ENCODE results near the gene S100A3.

Gene S100A3

GRCh38 chr1:153515504-153516394 lies 33.3 kb downstream of the S100A3 start:
- no peak overlapping the region for H3K4me2 ChIP-seq (ENCODE audit: low read length)
- no peaks in the 10 kb centered on the region for H3K9me3 ChIP-seq (ENCODE audit: control insufficient read depth, low read length)
- H3K79me2 ChIP-seq = no peaks in the 10 kb centered on the region
- no peak for TF ChIP-seq CTCF (IDR thresholded peaks at IDR 0.05)
- H2AFZ ChIP-seq = no peak overlapping the region
- no peak overlapping the region for H3K9ac ChIP-seq
- H3K4me1 ChIP-seq = no peaks in the 10 kb centered on the region
- H3K4me3 ChIP-seq (ENCODE audit: low read depth, low read length) = no peak overlapping the region
- H3K36me3 ChIP-seq (ENCODE audit: control insufficient read depth, insufficient read depth, low read length) = no peaks in the 10 kb centered on the region
- H3K27me3 ChIP-seq (ENCODE audit: control insufficient read depth, insufficient read depth, low read length) = no peaks in the 10 kb centered on the region
- H3K27ac ChIP-seq = no peak overlapping the region

GRCh38 chr1:153513666-153514065 lies 35.4 kb downstream of the S100A3 start:
- Histone ChIP-seq H3K27me3 (ENCODE audit: control insufficient read depth, insufficient read depth, low read length) (no peaks in the 10 kb centered on the region), H3K9me3 (ENCODE audit: control insufficient read depth, low read length) (no peaks in the 10 kb centered on the region), H3K9ac (no peak overlapping the region), H3K36me3 (ENCODE audit: control insufficient read depth, insufficient read depth, low read length) (no peaks in the 10 kb centered on the region), H3K4me2 (ENCODE audit: low read length) (no peak overlapping the region), H3K4me1 (no peaks in the 10 kb centered on the region), H3K79me2 (no peaks in the 10 kb centered on the region), H2AFZ (no peak overlapping the region), H3K4me3 (ENCODE audit: low read depth, low read length) (no peak overlapping the region), H3K27ac (no peak overlapping the region)
- no peak for TF ChIP-seq CTCF (IDR thresholded peaks at IDR 0.05)

GRCh38 chr1:153513023-153513422 lies 36.0 kb downstream of the S100A3 start:
- H3K27me3 ChIP-seq (ENCODE audit: control insufficient read depth, insufficient read depth, low read length) = no peaks in the 10 kb centered on the region
- H3K9ac ChIP-seq = no peak overlapping the region
- H3K9me3 ChIP-seq (ENCODE audit: control insufficient read depth, low read length) = no peaks in the 10 kb centered on the region
- no peak for TF ChIP-seq CTCF (IDR thresholded peaks at IDR 0.05)
- no peaks in the 10 kb centered on the region for H3K4me1 ChIP-seq
- no peak overlapping the region for H3K27ac ChIP-seq
- no peak overlapping the region for H3K4me2 ChIP-seq (ENCODE audit: low read length)
- no peaks in the 10 kb centered on the region for H3K79me2 ChIP-seq
- H3K4me3 ChIP-seq (ENCODE audit: low read depth, low read length) = no peak overlapping the region
- no peaks in the 10 kb centered on the region for H3K36me3 ChIP-seq (ENCODE audit: control insufficient read depth, insufficient read depth, low read length)
- no peak overlapping the region for H2AFZ ChIP-seq

GRCh38 chr1:153510984-153511410 lies 38.1 kb downstream of the S100A3 start:
- no peaks in the 10 kb centered on the region for H3K79me2 ChIP-seq
- H3K27me3 ChIP-seq (ENCODE audit: control insufficient read depth, insufficient read depth, low read length) = no peaks in the 10 kb centered on the region
- no peak overlapping the region for H3K9ac ChIP-seq
- no peak overlapping the region for H3K4me3 ChIP-seq (ENCODE audit: low read depth, low read length)
- no peaks in the 10 kb centered on the region for H3K36me3 ChIP-seq (ENCODE audit: control insufficient read depth, insufficient read depth, low read length)
- peak; percentile 76 for TF ChIP-seq CTCF (IDR thresholded peaks at IDR 0.05)
- no peak overlapping the region for H3K4me2 ChIP-seq (ENCODE audit: low read length)
- no peak overlapping the region for H2AFZ ChIP-seq
- H3K27ac ChIP-seq = no peak overlapping the region
- no peaks in the 10 kb centered on the region for H3K9me3 ChIP-seq (ENCODE audit: control insufficient read depth, low read length)
- H3K4me1 ChIP-seq = no peaks in the 10 kb centered on the region
